ENCODE measurements around the gene POU4F1.
"Not testable (repeated sequence)": the region's sequence is repeated elsewhere in the genome, so short reads cannot be mapped to it uniquely, and the experiment has no call there.

Gene POU4F1, protein sequence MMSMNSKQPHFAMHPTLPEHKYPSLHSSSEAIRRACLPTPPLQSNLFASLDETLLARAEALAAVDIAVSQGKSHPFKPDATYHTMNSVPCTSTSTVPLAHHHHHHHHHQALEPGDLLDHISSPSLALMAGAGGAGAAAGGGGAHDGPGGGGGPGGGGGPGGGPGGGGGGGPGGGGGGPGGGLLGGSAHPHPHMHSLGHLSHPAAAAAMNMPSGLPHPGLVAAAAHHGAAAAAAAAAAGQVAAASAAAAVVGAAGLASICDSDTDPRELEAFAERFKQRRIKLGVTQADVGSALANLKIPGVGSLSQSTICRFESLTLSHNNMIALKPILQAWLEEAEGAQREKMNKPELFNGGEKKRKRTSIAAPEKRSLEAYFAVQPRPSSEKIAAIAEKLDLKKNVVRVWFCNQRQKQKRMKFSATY

DNA sequence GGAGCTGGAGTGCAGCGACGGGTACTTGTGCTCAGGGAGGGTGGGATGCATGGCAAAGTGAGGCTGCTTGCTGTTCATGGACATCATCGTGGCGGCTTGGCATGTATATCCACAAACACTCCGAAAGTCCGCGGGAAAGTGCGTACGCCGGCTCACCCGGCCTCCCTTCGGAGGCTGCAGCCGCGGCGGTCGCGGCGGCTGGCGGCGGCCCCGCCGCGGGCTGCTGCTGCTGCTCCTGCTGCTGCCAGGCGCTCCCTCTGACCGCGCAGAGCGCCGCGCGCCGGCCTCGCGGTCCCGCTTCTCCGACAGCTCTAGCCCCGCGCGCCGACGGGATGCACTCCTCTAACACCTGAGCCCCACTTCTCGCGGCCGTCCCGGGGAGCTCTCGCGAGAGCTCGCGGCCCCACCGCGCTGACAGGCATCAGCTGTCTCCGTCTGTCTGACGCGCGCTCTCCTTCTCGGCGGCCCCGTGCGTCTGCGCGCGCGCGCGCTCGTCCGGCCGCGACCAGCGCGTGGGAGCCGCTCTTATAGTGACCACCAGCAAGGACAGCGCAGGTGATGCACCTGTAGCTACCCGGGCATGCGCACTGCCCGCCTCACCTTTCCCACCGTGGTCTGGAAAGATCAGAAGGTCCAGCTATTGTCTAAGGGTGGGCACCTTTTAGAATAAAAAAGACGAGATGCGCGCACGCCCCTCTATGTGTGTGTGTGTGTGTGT, at the start of gene POU4F1:
POU4F1 (minus strand) TSS at position 313 of the 718 bp plus-strand sequence; CDS start at position 87, 226 bp downstream.
- peak; percentile 73 for DNase-seq

DNA sequence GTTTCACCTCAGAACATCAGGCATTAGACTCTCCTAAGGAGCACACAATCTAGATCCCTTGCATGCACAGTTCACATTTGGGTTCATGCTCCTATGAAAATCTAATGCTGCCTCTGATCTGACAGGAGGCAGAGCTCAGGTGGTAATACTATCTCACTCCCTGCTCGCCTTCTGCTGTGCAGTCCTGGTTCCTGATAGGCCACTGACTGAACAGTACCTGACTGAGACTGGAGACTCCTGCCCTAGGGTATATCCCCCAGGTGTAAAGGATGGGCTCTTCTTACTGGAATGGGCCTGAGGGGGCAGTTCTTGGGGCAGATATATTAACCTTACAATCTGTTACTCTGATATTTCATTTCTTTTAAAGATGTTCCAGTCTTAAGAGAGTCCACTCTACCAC, 49.3 kb upstream of the POU4F1 start:
- DNase-seq: no peak

DNA sequence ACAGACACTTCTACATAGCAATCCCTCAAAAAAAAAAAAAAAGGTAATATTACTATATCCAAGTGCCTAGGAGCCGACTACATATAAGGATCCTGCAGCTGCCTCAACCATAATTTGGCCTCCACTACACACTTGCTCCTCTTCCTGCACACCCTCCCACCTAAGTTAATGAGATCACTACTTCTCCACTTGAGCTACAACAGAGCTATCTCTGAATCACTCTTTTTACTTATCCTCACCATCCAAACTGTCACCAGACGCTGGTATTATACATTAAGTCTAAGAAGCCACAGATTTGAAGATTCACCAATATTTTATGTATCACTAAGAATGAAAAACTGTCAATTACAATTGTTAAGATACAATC, 47.3 kb upstream of the POU4F1 start:
- DNase-seq: no peak

GRCh38 chr13:78649997-78650716, 46.8 kb upstream of the POU4F1 start:
- no peak for DNase-seq

- not testable (repeated sequence) for DNase-seq
Observed at GRCh38 chr13:78647109-78647678, 43.8 kb upstream of the POU4F1 start.

- no peak for DNase-seq
Observed at GRCh38 chr13:78638216-78638615, 34.9 kb upstream of the POU4F1 start.

DNA sequence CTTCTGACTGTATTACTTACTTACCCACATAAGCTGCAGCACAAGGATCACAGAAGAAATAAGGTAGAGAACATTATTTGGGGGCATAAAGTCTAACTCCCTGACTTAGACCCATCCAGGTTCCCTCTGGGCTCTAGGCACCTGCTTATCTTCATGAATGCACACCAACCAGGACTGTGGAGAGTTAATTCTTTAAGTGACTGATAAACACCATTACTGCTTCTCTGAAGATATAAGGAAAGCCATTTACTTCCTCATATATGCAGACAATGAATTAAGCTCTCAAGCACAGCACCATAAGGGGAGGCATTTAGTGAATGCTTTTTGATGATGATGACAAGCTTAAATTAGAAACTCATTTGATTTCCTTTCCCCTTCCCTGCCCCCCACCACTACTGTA, 33.1 kb upstream of the POU4F1 start:
- no peak for DNase-seq

- DNase-seq: no peak
Observed at GRCh38 chr13:78632996-78633395, 29.6 kb upstream of the POU4F1 start.

DNA sequence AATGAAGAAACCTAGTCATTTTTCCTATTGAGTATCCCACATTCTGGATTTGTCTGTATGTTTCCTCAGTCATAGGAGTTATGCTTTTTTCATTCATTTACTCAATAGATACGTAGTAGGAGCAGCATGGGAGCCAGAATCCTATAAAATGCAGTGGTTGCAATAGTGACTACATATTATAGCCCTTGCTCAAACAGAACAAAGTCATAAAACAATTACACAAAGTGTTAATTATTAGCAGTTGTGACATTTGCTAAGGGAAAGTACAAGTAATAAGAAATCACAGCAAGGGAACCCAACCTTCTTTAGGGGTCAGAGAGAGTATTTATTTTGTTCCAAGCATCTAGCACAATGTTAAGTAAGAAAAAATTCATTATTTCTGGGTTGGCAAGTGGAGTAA, 27.7 kb upstream of the POU4F1 start:
- no peak for DNase-seq

DNA sequence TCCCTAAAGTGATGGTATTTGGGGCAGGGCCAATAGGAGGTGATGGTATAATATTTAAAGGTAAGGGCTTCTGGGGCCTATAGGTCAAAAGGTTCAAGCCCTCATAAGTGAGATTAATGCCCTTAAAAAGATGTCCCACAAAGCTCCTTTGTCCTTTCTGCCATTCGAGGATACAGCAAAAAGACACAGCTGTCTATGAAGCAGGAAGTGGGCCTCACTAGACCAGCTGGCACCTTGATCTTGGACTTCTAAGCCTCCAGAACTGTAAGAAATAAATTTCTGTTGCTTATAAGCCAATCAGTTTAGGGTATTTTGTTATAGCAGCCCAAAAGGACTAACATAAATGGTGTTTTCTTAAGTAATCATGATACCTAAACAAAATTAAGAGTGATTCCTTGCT, 27.2 kb upstream of the POU4F1 start:
- no peak for DNase-seq

- no peak for DNase-seq
Observed at GRCh38 chr13:78625384-78625783, 22.0 kb upstream of the POU4F1 start.

- no peak for DNase-seq
Observed at GRCh38 chr13:78623132-78623531, 19.8 kb upstream of the POU4F1 start.

GRCh38 chr13:78620936-78621470, 17.7 kb upstream of the POU4F1 start:
- no peak for DNase-seq

DNA sequence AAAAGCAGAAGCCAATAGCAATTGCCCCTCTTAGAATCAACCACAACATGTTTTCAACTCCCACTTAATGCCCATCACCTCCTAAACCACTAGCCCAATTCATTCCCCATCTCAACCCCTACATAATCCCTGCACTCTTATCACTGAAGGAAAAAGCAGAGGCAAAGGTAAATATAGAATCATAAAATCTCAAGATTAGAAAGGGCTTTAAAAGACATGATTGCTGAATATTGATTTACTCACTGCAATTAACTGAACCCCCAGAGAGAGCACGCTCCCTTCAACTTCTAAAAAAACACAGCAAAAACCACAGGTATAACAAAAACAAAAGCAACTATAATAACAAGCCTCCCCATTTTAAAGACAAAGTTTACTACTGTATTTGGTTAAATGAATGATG, 15.1 kb upstream of the POU4F1 start:
- DNase-seq: no peak

- no peak for DNase-seq
Observed at GRCh38 chr13:78611040-78611439, 7.7 kb upstream of the POU4F1 start.

- no peak for DNase-seq
Observed at GRCh38 chr13:78610381-78610883, 7.1 kb upstream of the POU4F1 start.

DNA sequence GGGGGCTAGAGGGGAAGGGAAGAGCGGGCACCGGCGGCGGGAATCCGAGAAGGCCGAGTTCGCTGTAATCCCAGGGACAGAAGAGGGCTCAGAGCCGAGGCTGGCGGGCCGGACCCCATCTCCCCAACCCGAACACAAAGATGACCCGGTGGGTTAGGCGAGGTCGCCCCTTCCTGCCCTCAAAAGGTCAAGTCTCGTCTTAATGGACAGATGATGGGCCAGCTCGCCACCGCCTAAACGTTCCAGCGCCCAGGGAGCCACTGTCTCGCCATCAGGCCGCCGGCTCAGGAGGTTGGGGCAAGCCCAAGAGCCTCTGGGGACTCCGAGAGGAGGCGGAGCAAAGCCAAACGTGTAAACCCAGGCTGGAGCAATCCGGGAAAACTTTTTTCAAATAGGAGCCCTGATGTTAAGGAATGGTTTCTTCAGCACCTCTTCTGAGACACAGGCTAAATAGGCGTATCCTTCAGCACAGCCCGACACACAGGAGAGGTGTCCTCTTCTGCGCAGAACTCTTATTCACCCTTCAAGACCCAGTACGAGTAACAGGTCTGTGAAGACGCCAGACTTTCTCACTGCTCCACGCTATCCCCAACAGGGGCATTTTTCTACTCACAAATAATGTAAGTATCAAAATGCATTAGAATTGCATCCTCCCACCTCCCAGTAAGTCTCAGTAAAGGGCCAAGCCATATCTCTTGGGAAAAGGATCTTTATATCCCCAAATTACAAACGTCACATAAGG, 6.3 kb upstream of the POU4F1 start:
- DNase-seq: no peak

GRCh38 chr13:78608688-78609463, 5.5 kb upstream of the POU4F1 start:
- no peak for DNase-seq

GRCh38 chr13:78608252-78608687, 4.9 kb upstream of the POU4F1 start:
- no peak for DNase-seq

DNA sequence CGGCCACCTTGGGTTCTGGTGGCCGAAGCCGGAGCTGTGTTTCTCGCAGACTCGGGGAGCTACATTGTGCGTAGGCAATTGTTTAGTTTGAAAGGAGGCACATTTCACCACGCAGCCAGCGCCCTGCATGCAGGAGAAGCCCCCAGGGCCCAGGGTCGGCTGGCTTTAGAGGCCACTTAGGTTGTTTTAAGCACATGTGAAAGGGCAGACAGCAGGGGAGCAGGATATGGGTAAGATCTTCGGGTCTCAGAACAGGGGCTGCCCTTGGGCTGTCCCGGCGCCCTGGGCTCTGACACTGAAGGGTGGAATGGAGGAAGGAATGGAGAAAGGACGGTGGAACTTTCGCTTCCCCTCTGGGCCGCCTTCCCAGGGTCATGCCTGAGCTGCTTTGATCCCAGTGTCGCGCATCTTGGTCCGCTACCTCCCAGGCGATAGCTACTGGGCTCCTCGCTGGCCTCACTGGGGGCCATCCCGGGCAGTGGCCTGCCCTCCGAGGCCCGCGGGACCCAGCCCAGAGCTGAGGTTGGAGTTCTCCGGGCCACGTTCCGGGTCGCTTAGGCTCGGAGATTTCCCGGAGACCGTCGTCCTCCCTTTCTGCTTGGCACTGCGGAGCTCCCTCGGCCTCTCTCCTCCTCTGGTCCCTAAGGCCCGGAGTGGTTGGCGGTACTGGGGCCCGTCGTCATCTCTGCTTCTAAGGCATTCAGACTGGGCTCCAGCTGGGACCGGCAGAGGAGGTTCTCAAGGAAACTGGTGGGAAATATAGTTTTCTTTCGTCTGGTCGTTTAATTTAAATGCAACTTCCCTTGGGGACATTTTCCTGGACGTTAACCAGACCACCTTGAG, 4.3 kb upstream of the POU4F1 start:
- no peak for DNase-seq

Data from femur (tissue), 1 donor.